Ovary (tissue), 9 donors: Measurements from ENCODE around the gene ZNF500. TPM values are rescaled to one million over a fixed set of nuclear protein-coding genes. Genes with fewer than 3 reads are reported as not detected.

Source experiments
- DNase-seq, 5 donors: peaks; one replicate each; pipeline ENCODE4 v3.0.0-alpha.2; 2019 to 2020
- H3K27ac ChIP-seq, 2 donors: fragments of 200-600 bp; one replicate each; pipeline versions ENCODE4 v1.5.1 to v1.8.0; 2019 to 2022
- H3K27me3 ChIP-seq: fragments of 200-600 bp; one replicate; pipeline ENCODE4 v1.8.0; 2022
- H3K36me3 ChIP-seq: fragments of 200-600 bp; sonication (generic); one replicate; pipeline ENCODE4 v1.5.1; 2019
- H3K4me1 ChIP-seq: one replicate; pipeline ENCODE4 v1.8.1; 2013; ENCODE audit warnings: mild to moderate bottlenecking, moderate library complexity; ENCODE audit not compliant: insufficient read depth
- H3K4me3 ChIP-seq: fragments of 200-600 bp; sonication (generic); one replicate; pipeline ENCODE4 v1.5.1; 2017
- H3K9me3 ChIP-seq, 2 donors: fragments of 200-600 bp in 1 of 2; sonication (generic) in 1 of 2; one replicate each; pipeline versions ENCODE4 v1.5.1 to v1.8.1; 2013 to 2019; ENCODE audit warnings: mild to moderate bottlenecking in 1 of 2, moderate library complexity in 1 of 2
- CTCF ChIP-seq, 3 donors: fragments of 450-650 bp in 2 of 3; fragments of 200-600 bp in 1 of 3; IDR thresholded peaks; one replicate each; pipeline versions ENCODE4 v1.5.1 to v1.8.0; 2016 to 2022; ENCODE audit warnings: antibody characterized with exemption in 3 of 3, mild to moderate bottlenecking in 1 of 3
- EP300 ChIP-seq: sonication (generic); formaldehyde crosslinking; IDR thresholded peaks from one replicate; pipeline ENCODE4 v1.6.1; 2017; ENCODE audit warnings: antibody characterized with exemption
- POLR2A ChIP-seq: fragments of 450-650 bp; IDR thresholded peaks from one replicate; pipeline ENCODE4 v1.6.1; 2017; ENCODE audit warnings: antibody characterized with exemption, mild to moderate bottlenecking, moderate library complexity
- WGBS, 3 donors: extraction: QIAGEN DNeasy Blood & Tissue Kit in 1 of 3; methylation state at CpG; one replicate each; pipeline versions ENCODE4 v1.1.5 to v1.1.7; 2013 to 2017; 5-methylcytosine and 5-hydroxymethylcytosine counted together
- intact Hi-C, 4 donors: fragments of 100-400 bp; cut with DNase I; formaldehyde crosslinking; loops; one replicate each; pipeline versions ENCODE4 v1.11.0 to v1.15.1; 2022 to 2023
- polyA plus RNA-seq, 2 donors: library from polyadenylated mRNA; stranded (reverse); fragments of 200-250 nt in 1 of 2; fragments of 350-450 nt in 1 of 2; fragmentation: Illumina TruSeq in 1 of 2; extraction: RNeasy Lipid Tissue Mini Kit (QIAGEN cat#74804) in 1 of 2; gene quantifications; one replicate each; pipeline ENCODE4 v1.2.3, GENCODE V29; 2013 to 2014
- total RNA-seq, 7 donors: library from RNA; depleted of rRNA in 2 of 7; stranded (reverse); fragments of >200 nt in 2 of 7; fragmentation: NEBNext Ultra II Directional in 3 of 7; extraction: Animal tissue kit (Norgen Biotek cat#: 25700) in 3 of 7; gene quantifications; one replicate each; pipeline versions ENCODE4 v1.1.0 to v1.2.4, GENCODE V29; 2016 to 2023
- donor health status: DM: no; HTN: no; CAD: no; lungs with moderate emphysema.
- donor health status: DM: no; HTN: no; CAD: no.
- donor health status: Bipolar disorder and iron deficiency.
- donor health status: DM: yes; HTN: yes; CAD: no.
- donor health status: DM: no; HTN: no; CAD: no.
- donor health status: DM: yes; HTN: yes; CAD: no.

Gene ZNF500
- total and polyA plus RNA-seq, 9 donors: 4.7 to 27.7 (median 22.1) TPM

- TF ChIP-seq POLR2A: no peak
- TF ChIP-seq CTCF (IDR thresholded peaks at IDR 0.05): no peak
- no peak for TF ChIP-seq EP300
- intact Hi-C loops: no loop called here
- H3K4me3 ChIP-seq: no peak overlapping the region
- no peak overlapping the region for H3K27ac ChIP-seq
- no peaks in the 10 kb centered on the region for H3K9me3 ChIP-seq
- H3K36me3 ChIP-seq: no peaks in the 10 kb centered on the region
- DNase-seq: no peak
- WGBS, 3 donors: 78 to 82% (median 78%) methylated on average over 16 to 17 of the region's 17 CpGs
- no peaks in the 10 kb centered on the region for H3K4me1 ChIP-seq
- no peaks in the 10 kb centered on the region for H3K27me3 ChIP-seq
Measured at GRCh38 chr16:4777339-4778049, 10.5 kb upstream of the ZNF500 start.

GRCh38 chr16:4776141-4776705, 9.3 kb upstream of the ZNF500 start:
- no peak for DNase-seq
- no peaks in the 10 kb centered on the region for H3K9me3 ChIP-seq
- no peaks in the 10 kb centered on the region for H3K27me3 ChIP-seq
- intact Hi-C loops: no loop called here
- H3K4me1 ChIP-seq: no peaks in the 10 kb centered on the region
- H3K27ac ChIP-seq: no peak overlapping the region
- 84 to 89% (median 87%) methylated on average over 2 of the region's 2 CpGs for WGBS, 3 donors
- TF ChIP-seq POLR2A: no peak
- no peak for TF ChIP-seq EP300
- no peak for TF ChIP-seq CTCF (IDR thresholded peaks at IDR 0.05)
- no peaks in the 10 kb centered on the region for H3K36me3 ChIP-seq
- H3K4me3 ChIP-seq: no peak overlapping the region

- TF ChIP-seq POLR2A (no peak), EP300 (no peak), CTCF (IDR thresholded peaks at IDR 0.05) (no peak)
- Histone ChIP-seq H3K4me1 (no peaks in the 10 kb centered on the region), H3K27me3 (no peaks in the 10 kb centered on the region), H3K4me3 (no peak overlapping the region), H3K9me3 (no peaks in the 10 kb centered on the region), H3K27ac (no peak overlapping the region), H3K36me3 (no peaks in the 10 kb centered on the region)
- intact Hi-C loops: no loop called here
- WGBS, 3 donors: 79 to 87% (median 84%) methylated on average over 6 to 13 of the region's 13 CpGs
- no peak for DNase-seq
Measured at GRCh38 chr16:4775005-4775404, 8.0 kb upstream of the ZNF500 start.

GRCh38 chr16:4772351-4772750, 5.4 kb upstream of the ZNF500 start:
- Histone ChIP-seq H3K27me3 (no peaks in the 10 kb centered on the region), H3K9me3 (no peaks in the 10 kb centered on the region), H3K4me3 (no peak overlapping the region), H3K4me1 (no peaks in the 10 kb centered on the region), H3K27ac (no peak overlapping the region), H3K36me3 (no peaks in the 10 kb centered on the region)
- TF ChIP-seq POLR2A (no peak), CTCF (IDR thresholded peaks at IDR 0.05) (no peak), EP300 (no peak)
- intact Hi-C loops: no loop called here
- 74 to 81% (median 79%) methylated on average over 5 of the region's 5 CpGs for WGBS, 3 donors
- DNase-seq: no peak
